HepG2 (cell line): ENCODE results near the gene PNRC1. TPM values are rescaled to one million over a fixed set of nuclear protein-coding genes. Genes with fewer than 3 reads are reported as not detected.

Source experiments
- ATF2 ChIP-seq: sonication (generic); formaldehyde crosslinking; IDR thresholded peaks from 2 replicates; pipeline ENCODE4 v1.4.0; 2020; ENCODE audit warnings: missing genetic modification reagents
- ISL2 ChIP-seq: sonication (generic); formaldehyde crosslinking; IDR thresholded peaks from 2 replicates; pipeline ENCODE4 v1.5.0; 2020; ENCODE audit warnings: missing genetic modification reagents
- REPIN1 ChIP-seq: sonication (generic); formaldehyde crosslinking; IDR thresholded peaks from 2 replicates; pipeline ENCODE4 v1.8.0; 2022; ENCODE audit warnings: missing genetic modification reagents, low read depth, mild to moderate bottlenecking, borderline replicate concordance
- SNRNP70 ChIP-seq: fragments of 200-400 bp; formaldehyde crosslinking; IDR thresholded peaks from 2 replicates; pipeline ENCODE4 v1.6.1; 2017; ENCODE audit warnings: mild to moderate bottlenecking, low read depth, low read length, moderate library complexity
- ZFP37 ChIP-seq: sonication (generic); formaldehyde crosslinking; IDR thresholded peaks from 2 replicates; pipeline ENCODE4 v1.4.0; 2020; ENCODE audit warnings: missing genetic modification reagents, borderline replicate concordance
- ZFY ChIP-seq: sonication (generic); formaldehyde crosslinking; IDR thresholded peaks from 2 replicates; pipeline ENCODE4 v1.4.0; 2020; ENCODE audit warnings: missing genetic modification reagents
- ZMAT5 ChIP-seq: sonication (generic); formaldehyde crosslinking; IDR thresholded peaks from 2 replicates; pipeline ENCODE4 v1.5.0; 2020; ENCODE audit warnings: mild to moderate bottlenecking, low read depth, missing genetic modification reagents, borderline replicate concordance
- ZNF101 ChIP-seq: sonication (generic); formaldehyde crosslinking; IDR thresholded peaks from 2 replicates; pipeline ENCODE4 v1.4.0; 2020; ENCODE audit warnings: mild to moderate bottlenecking, low read depth, missing genetic modification reagents, borderline replicate concordance
- ZNF232 ChIP-seq: sonication (generic); formaldehyde crosslinking; IDR thresholded peaks from 2 replicates; pipeline ENCODE4 v1.4.0; 2020; ENCODE audit warnings: missing genetic modification reagents, borderline replicate concordance
- ZNF333 ChIP-seq: sonication (generic); formaldehyde crosslinking; IDR thresholded peaks from 2 replicates; pipeline ENCODE4 v1.4.0; 2020; ENCODE audit warnings: mild to moderate bottlenecking, missing genetic modification reagents, borderline replicate concordance
- ZNF431 ChIP-seq: sonication (generic); formaldehyde crosslinking; IDR thresholded peaks from 2 replicates; pipeline ENCODE4 v1.9.0; 2022; ENCODE audit warnings: missing genetic modification reagents, low read depth, mild to moderate bottlenecking, borderline replicate concordance
- ZNF605 ChIP-seq: sonication (generic); formaldehyde crosslinking; IDR thresholded peaks from 2 replicates; pipeline ENCODE4 v1.8.0; 2022; ENCODE audit warnings: mild to moderate bottlenecking, missing genetic modification reagents
- polyA plus RNA-seq, 8 experiments: library from polyadenylated mRNA; depleted of rRNA in 3 of 8; stranded (reverse) in 7 of 8; unstranded in 1 of 8; fragments of >200 nt; fragmentation: Illumina TruSeq in 4 of 8; extraction: Trizol in 4 of 8; gene quantifications; 2 replicates each; pipeline versions ENCODE4 v1.2.1 to v1.2.3, GENCODE V29; 2011 to 2016; ENCODE audit warnings: low read depth in 4 of 8, missing spikeins in 1 of 8, mixed read lengths in 1 of 8; ENCODE audit not compliant: insufficient read depth in 1 of 8
- total RNA-seq, 5 experiments: library from RNA; depleted of rRNA; stranded (reverse); fragments of >200 nt; fragmentation: Illumina TruSeq; extraction: Trizol; gene quantifications; 2 replicates each; pipeline ENCODE4 v1.2.3, GENCODE V29; 2016; ENCODE audit warnings: low read depth in 1 of 5
- TF ChIP-seq, protein P1 (sequence below): sonication (generic); formaldehyde crosslinking; IDR thresholded peaks from 2 replicates; pipeline ENCODE4 v1.4.0; 2020; ENCODE audit warnings: mild to moderate bottlenecking, missing genetic modification reagents
- TF ChIP-seq, protein P2 (sequence below): sonication (generic); formaldehyde crosslinking; IDR thresholded peaks from 2 replicates; pipeline ENCODE4 v1.5.1; 2020; ENCODE audit warnings: missing genetic modification reagents, mild to moderate bottlenecking, borderline replicate concordance
- TF ChIP-seq, protein P3 (sequence below), 2 experiments: fragments of 450-650 bp in 1 of 2; sonication (generic) in 1 of 2; formaldehyde crosslinking; IDR thresholded peaks; 2 replicates each; pipeline versions ENCODE4 v1.5.0 to v1.8.0; 2020 to 2022; ENCODE audit warnings: mild to moderate bottlenecking in 1 of 2, missing genetic modification reagents in 1 of 2

PNRC1 gene
- total and polyA plus RNA-seq, 2 of the 13 experiments (the other 11 are each of a cell fraction or from before 2014, with no cell fraction given) = 17.6 to 36.0 TPM

DNA sequence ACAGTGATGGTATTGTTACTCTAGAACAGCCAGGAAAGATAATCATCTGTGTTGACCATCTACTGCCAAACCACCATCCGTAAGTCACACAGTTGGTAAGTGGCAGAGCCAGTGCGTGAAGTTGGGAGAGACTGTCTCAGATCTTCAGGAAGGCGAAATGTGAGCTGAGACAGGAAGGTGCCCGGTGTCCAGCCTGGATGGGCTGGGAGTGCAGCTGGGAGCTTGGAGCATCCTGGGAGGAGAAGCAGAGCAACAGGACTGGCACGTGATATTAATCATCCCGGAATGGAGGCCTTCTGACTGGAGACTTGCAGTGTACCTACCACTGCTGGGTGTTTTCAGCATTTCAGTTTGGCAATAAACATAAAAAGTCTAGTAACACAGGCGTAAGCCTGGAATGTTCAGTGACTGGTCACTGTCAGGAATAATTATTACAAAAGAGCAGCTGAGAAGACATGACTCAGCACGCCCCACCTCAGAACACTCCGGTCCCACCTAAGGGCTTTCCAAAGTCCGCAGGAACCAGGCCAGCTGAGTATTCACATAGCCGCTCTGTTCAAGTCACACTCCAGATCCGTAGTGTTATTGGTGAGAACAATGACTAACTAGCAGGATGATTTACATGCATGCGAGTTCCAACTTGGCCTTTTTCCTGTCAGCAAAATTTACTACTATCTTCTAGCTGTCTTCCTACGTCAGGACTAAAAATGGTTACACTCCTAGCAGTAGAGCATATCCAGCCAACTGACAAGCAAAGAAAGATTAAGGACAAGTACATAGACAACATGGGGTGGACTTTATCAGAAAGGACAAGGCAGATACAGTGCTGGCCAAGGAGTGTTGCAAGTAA lies 45.1 kb upstream of the PNRC1 start (continued):
- TF ChIP-seq, protein P1, sequence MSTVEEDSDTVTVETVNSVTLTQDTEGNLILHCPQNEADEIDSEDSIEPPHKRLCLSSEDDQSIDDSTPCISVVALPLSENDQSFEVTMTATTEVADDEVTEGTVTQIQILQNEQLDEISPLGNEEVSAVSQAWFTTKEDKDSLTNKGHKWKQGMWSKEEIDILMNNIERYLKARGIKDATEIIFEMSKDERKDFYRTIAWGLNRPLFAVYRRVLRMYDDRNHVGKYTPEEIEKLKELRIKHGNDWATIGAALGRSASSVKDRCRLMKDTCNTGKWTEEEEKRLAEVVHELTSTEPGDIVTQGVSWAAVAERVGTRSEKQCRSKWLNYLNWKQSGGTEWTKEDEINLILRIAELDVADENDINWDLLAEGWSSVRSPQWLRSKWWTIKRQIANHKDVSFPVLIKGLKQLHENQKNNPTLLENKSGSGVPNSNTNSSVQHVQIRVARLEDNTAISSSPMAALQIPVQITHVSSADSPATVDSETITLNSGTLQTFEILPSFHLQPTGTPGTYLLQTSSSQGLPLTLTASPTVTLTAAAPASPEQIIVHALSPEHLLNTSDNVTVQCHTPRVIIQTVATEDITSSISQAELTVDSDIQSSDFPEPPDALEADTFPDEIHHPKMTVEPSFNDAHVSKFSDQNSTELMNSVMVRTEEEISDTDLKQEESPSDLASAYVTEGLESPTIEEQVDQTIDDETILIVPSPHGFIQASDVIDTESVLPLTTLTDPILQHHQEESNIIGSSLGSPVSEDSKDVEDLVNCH = no peak
- TF ChIP-seq ISL2 (CRISPR knock-in tag) (no peak), ZNF101 (CRISPR knock-in tag) (0 out of 2 replicates have a peak, but pooled peaks have one; percentile 14), ZMAT5 (CRISPR knock-in tag) (no peak), ZFY (CRISPR knock-in tag) (no peak), ZNF605 (CRISPR knock-in tag) (peak; percentile 55; the same call in 1 of the 2 replicates), ATF2 (no peak), SNRNP70 (no peak), ZFP37 (CRISPR knock-in tag) (no peak), ZNF431 (no peak), ZNF333 (CRISPR knock-in tag) (no peak), REPIN1 (0 out of 2 replicates have a peak, but pooled peaks have one; percentile 21), ZNF232 (CRISPR knock-in tag) (no peak)
- TF ChIP-seq, protein P2, sequence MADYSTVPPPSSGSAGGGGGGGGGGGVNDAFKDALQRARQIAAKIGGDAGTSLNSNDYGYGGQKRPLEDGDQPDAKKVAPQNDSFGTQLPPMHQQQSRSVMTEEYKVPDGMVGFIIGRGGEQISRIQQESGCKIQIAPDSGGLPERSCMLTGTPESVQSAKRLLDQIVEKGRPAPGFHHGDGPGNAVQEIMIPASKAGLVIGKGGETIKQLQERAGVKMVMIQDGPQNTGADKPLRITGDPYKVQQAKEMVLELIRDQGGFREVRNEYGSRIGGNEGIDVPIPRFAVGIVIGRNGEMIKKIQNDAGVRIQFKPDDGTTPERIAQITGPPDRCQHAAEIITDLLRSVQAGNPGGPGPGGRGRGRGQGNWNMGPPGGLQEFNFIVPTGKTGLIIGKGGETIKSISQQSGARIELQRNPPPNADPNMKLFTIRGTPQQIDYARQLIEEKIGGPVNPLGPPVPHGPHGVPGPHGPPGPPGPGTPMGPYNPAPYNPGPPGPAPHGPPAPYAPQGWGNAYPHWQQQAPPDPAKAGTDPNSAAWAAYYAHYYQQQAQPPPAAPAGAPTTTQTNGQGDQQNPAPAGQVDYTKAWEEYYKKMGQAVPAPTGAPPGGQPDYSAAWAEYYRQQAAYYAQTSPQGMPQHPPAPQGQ (CRISPR knock-in tag) = no peak
- TF ChIP-seq, protein P3, sequence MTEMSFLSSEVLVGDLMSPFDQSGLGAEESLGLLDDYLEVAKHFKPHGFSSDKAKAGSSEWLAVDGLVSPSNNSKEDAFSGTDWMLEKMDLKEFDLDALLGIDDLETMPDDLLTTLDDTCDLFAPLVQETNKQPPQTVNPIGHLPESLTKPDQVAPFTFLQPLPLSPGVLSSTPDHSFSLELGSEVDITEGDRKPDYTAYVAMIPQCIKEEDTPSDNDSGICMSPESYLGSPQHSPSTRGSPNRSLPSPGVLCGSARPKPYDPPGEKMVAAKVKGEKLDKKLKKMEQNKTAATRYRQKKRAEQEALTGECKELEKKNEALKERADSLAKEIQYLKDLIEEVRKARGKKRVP (CRISPR knock-in tag; IDR thresholded peaks at IDR 0.05) = peak in 1 of 2 experiments; percentile 5; a peak in 1 of 4 replicates
